Fibroblast of the aortic adventitia (primary cell): Measurements from ENCODE around the gene IFNA17. TPM values are rescaled to one million over a fixed set of nuclear protein-coding genes. Genes with fewer than 3 reads are reported as not detected.
"Not testable (repeated sequence)": the region's sequence is repeated elsewhere in the genome, so short reads cannot be mapped to it uniquely, and the experiment has no call there.

Experiments used
- DNase-seq: peaks from one replicate; pipeline ENCODE4 v3.0.0-alpha.2; 2010; ENCODE audit warnings: low read depth
- H3K4me3 ChIP-seq: 2 replicates; pipeline ENCODE4 v1.5.1; 2011; ENCODE audit warnings: low read depth, mild to moderate bottlenecking, control low read depth, low read length, moderate library complexity
- total RNA-seq: library from RNA; depleted of rRNA; stranded (reverse); fragments of >200 nt; gene quantifications from 2 replicates; pipeline ENCODE4 v1.2.3, GENCODE V29; 2012; ENCODE audit warnings: low replicate concordance
- TF ChIP-seq, protein P1 (sequence below): IDR thresholded peaks from 2 replicates; pipeline ENCODE4 v1.5.1; 2011; ENCODE audit warnings: mild to moderate bottlenecking, low read length, control low read depth, inconsistent platforms; ENCODE audit not compliant: insufficient read depth

Gene IFNA17
- total RNA-seq, 1 donor, result not detected

DNA sequence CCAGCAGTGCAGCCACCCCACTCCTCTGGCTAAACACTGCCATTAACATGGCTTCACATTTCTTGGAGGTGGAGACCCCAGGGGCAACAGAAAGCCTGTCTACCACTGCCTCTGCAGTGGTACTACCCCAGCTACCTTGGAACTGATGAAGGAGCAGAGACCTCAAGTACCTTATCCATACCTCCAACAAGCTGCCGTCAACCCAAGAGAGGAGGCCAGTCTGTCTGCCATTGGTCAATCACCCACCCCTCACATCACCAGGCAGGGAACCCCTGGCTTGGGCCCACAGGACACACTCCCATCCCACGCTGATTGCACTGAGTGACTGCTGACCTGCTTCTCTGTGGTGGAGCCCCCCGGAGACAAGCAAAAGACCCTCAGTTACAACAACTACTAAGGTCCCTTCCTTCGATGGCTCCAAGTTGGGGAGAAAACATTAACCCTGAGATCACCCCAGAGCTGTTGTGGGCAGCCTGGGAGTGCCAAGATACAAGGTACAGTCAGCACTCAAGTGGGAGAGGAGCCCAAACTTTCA is 6.2 kb upstream of the IFNA17 start:
- TF ChIP-seq, protein P1, sequence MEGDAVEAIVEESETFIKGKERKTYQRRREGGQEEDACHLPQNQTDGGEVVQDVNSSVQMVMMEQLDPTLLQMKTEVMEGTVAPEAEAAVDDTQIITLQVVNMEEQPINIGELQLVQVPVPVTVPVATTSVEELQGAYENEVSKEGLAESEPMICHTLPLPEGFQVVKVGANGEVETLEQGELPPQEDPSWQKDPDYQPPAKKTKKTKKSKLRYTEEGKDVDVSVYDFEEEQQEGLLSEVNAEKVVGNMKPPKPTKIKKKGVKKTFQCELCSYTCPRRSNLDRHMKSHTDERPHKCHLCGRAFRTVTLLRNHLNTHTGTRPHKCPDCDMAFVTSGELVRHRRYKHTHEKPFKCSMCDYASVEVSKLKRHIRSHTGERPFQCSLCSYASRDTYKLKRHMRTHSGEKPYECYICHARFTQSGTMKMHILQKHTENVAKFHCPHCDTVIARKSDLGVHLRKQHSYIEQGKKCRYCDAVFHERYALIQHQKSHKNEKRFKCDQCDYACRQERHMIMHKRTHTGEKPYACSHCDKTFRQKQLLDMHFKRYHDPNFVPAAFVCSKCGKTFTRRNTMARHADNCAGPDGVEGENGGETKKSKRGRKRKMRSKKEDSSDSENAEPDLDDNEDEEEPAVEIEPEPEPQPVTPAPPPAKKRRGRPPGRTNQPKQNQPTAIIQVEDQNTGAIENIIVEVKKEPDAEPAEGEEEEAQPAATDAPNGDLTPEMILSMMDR, result no peak
- DNase-seq, result no peak

DNA sequence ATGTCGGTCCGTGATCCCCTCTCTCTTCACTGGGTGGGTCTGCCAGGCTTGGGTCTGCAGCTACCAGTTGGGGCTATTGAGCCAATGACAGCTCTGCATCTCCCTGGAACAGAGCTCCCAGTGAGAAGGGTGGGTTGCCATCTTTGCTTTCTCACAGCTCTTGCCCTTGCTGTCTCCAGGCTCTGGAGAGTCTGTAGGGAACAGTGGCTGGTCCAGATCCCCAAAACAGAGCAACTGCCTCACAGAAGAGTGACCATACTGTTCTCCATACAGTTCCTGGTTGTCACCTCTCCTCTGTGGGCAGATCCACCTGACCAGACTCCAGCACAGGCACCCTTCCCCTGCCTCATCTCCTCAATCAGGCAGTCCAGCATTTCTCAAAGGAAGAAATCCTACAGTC is 5.2 kb upstream of the IFNA17 start:
- DNase-seq, result no peak
- H3K4me3 ChIP-seq, result no peak overlapping the region
- TF ChIP-seq, protein P1, result no peak

More for the DNA sequence above, 6.2 kb upstream of the IFNA17 start:
- H3K4me3 ChIP-seq, result no peak overlapping the region

DNA sequence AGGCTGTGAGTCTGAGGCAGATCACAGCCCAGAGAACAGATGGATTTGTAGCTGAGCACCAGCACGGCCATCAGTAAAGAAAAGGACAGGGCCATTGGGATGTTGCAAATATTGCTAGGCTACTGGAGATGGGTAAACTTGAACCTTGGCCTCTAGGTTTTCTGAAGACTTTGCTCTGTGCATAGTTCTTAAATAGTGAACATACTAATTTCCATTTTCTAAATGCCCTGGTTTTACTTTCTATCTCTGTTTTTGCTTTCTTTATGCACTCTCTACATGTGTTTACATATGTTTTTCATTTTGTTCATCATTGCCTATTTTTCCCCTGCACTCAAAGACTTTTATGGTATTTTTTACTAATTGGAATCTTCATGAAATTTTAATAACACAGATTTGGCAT is 10.8 kb downstream of the IFNA17 start, which contains the start of gene IFNA16:
IFNA16 (minus strand) TSS at position 101 of the 400 bp plus-strand sequence; CDS start at position 95, 6 bp downstream.
- not testable (repeated sequence) for DNase-seq, H3K4me3 ChIP-seq

DNA sequence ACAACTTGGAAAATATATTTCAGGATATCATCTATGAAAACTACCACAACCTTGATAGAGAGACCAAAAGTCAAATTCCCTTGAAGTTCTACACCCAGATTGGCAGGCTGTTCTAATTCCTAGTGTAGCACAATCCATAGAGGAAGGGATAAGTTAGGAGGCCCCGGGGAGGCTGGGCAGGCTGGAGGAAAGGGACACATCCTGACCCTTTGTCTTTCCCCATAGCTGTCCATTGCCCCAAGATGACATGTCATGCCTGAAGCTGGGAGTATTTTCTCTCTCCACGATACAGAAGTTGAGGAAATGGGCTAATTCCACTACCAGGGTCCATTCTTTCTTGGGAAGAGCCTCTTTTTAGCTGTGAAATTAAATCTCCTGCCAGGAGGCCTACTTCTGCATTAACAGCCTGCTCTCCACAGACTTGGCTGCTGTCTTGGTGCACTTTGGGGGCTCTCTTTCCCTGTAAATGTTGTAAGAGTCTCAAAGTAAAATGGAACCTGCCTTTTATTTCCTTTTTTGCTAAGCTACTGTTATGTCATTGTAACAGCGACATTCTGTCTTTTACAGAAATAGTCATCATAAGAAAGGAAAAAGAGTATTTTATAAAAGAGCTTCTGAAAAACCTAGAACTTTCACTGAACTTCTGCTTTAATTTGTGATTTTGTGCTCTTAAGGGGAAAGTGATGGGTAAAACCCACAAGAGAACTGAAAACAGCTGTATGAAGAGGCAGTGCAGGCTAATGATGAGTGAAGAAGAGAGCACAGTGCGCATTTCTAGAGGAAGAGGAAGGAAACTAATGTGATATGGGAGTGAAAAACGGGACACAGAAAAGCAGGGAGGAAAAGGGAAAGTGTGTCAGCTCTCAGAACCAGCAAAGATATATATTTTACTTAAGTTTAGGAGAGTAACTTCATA is 14.4 kb downstream of the IFNA17 start:
- peak; percentile 14 for DNase-seq
- TF ChIP-seq, protein P1, result peak; percentile 53
- H3K4me3 ChIP-seq, result not testable (repeated sequence)

DNA sequence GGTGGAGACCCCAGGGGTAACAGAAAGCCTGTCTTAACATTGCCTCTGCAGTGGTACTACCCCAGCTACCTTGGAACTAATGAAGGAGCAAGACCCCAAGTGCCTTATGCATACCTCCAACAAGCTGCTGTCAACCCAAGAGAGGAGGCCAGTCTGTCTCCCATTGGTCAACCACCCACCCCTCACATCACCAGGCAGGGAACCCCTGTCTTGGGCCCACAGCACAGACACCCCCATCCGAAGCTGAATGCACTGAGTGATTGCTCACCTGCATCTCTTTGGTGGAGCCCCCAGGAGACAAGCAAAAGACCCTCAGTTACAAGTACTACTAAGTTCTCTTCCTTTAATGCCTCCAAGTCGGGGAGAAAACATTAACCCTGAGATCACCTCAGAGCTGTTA is 15.9 kb downstream of the IFNA17 start:
- DNase-seq, H3K4me3 ChIP-seq: not testable (repeated sequence)

DNA sequence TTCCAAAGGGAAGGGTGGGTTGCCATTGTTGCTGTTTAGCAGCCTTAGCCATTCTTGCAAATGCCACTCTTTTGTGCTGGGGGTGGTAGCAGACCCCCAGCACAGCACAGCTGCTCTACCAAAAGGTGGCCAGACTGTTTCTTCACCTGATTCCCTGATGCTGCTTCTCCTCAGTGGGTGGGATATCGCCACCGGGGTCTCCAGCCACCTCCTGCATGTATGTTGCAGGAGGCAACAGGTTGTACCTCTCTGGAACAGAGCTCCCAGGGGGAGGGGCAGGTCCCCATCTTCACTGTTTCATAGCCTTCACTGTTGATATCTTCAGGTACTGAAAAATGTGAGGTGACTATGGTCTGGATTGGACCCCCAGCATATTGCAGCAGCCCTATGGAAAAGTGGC is 17.2 kb downstream of the IFNA17 start:
- H3K4me3 ChIP-seq, DNase-seq: not testable (repeated sequence)

DNA sequence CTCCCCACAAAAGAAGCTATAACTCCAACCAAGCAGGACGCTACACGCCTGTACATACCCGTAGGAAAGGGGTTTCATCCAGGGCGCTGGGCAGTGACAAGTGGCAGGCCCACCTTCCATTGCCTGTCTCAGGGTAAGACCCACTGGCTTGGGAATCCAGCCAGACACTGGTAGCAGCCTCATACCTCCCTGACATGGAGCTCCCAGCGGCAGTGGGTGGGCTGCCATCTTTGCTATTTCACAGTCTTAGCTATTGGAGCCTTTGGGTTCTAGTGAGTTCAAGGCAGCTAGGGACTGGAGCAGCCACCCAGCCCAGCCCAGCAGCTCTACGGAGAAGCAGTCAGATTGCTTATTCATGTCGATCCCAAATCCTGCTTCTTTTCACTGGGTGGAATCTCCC is 17.7 kb downstream of the IFNA17 start:
- H3K4me3 ChIP-seq, result no peak overlapping the region
- DNase-seq, result no peak
- TF ChIP-seq, protein P1, result no peak

DNA sequence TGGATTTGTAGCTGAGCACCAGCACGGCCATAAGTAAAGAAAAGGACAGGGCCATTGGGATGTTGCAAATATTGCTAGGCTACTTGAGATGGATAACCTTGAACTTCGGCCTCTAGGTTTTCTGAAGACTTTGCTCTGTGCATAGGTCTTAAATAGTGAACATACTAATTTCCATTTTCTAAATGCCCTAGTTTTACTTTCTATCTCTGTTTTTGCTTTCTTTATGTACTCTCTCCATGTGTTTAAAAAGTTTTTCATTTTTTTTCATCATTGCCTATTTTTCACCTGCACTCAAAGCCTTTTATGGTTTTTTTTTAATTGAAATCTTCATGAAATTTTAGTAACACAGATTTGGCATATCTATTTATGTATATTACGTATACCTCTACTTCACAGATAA is 21.0 kb downstream of the IFNA17 start, which contains the start of gene IFNA10:
IFNA10 (minus strand) TSS at position 101 of the 400 bp plus-strand sequence; CDS start at position 55, 46 bp downstream.
- DNase-seq, H3K4me3 ChIP-seq: not testable (repeated sequence)

DNA sequence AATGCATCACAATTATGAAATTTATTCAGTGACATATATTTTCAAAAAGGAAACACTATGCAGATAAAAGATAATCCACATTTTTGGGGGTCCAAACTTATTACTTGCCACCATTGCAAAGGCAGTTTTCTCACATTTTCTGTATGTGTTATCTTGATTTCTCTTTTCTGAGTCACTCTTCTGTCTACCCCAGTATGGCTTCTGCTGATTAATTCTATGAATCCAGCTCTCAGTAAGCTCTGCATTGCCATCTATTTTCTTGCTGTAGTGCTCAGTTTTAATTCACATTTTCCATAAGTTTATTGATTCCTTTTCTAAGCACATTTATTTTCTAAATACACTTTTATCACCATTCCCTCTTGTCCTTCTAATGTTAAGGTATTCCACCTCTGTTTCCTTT is 22.8 kb downstream of the IFNA17 start:
- H3K4me3 ChIP-seq, result no peak overlapping the region
- DNase-seq, result no peak
- TF ChIP-seq, protein P1, result no peak

DNA sequence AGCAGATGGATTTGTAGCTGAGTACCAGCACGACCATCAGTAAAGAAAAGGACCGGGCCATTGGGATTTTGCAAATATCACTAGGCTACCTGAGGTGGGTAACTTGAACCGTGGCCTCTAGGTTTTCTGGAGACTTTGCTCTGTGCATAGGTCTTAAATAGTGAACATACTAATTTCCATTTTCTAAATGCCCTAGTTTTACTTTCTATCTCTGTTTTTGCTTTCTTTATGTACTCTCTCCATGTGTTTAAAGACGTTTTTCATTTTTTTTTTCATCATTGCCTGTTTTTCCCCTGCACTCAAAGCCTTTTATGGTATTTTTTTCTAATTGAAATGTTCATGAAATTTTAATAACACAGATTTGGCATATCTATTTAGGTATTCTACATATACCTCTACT is 25.9 kb downstream of the IFNA17 start, which contains the start of gene IFNA7:
IFNA7 (minus strand) TSS at position 101 of the 400 bp plus-strand sequence; CDS start at position 61, 40 bp downstream.
- not testable (repeated sequence) for DNase-seq, H3K4me3 ChIP-seq
